HCT116 (cell line): ENCODE measurements around the gene XPNPEP1. TPM values are rescaled to one million over a fixed set of nuclear protein-coding genes. Genes with fewer than 3 reads are reported as not detected.

Experiments
- ATAC-seq: fragments of 200-7000 bp; cut with Tn5 transposase; 2 replicates; pipeline ENCODE4 v1.9.1; 2020; ENCODE audit warnings: mild to moderate bottlenecking, moderate library complexity
- BruUV-seq: library from RNA; stranded (reverse); fragments of 400-500 nt; replicated peaks from 2 replicates; lab custom pipeline; 2021; lab: Mats Ljungman, UMichigan
- CTCF ChIA-PET: fragments of 300-600 bp; sonication (Branson Sonifier 250); formaldehyde crosslinking; loops from one replicate; lab custom pipeline; 2021; ENCODE audit warnings: antibody characterized with exemption; lab: Charles Lee
- POLR2A ChIA-PET: fragments of 300-600, 350-600 bp; sonication (Branson Sonifier 250); formaldehyde crosslinking; loops from one replicate; lab custom pipeline; 2021; ENCODE audit warnings: antibody characterized with exemption; lab: Charles Lee
- RAD21 ChIA-PET, 2 experiments: fragments of 300-600 bp; sonication (Branson Sonifier 250); formaldehyde crosslinking; loops; one replicate each; lab custom pipeline; 2023; ENCODE audit warnings: low total read pairs in 2 of 2; ENCODE audit not compliant: uncharacterized antibody in 2 of 2, unreplicated experiment in 2 of 2, low non-redundant PET in 1 of 2; lab: Charles Lee
- DNase-seq: peaks from one replicate; pipeline ENCODE4 v3.0.0-alpha.2; 2010; ENCODE audit warnings: low read depth, low spot score
- H2AFZ ChIP-seq: fragments of 200-600 bp; shearing (Covaris generic), sonication (generic); 2 replicates; pipeline ENCODE4 v1.6.1; 2017; ENCODE audit warnings: low read depth, mixed run types, mixed read lengths, antibody characterized with exemption, low read length; ENCODE audit not compliant: poor library complexity, severe bottlenecking
- H3K27ac ChIP-seq: 2 replicates; pipeline ENCODE4 v1.5.1; 2012; ENCODE audit warnings: low read depth, low read length
- H3K27me3 ChIP-seq: fragments of 200-600 bp; sonication (generic); 2 replicates; pipeline ENCODE4 v1.6.1; 2016; ENCODE audit warnings: mixed run types, low read length, mixed read lengths; ENCODE audit not compliant: insufficient read depth
- H3K36me3 ChIP-seq, 2 experiments: fragments of 200-500 bp in 1 of 2; fragments of 200-600 bp in 1 of 2; sonication (Bioruptor generic) in 1 of 2; sonication (generic) in 1 of 2; 2 replicates each; pipeline versions ENCODE4 v1.5.1 to v1.6.1; 2014 to 2016; ENCODE audit warnings: low read length in 2 of 2, inconsistent platforms in 1 of 2, mixed read lengths in 1 of 2, mixed run types in 1 of 2; ENCODE audit not compliant: insufficient read depth in 2 of 2, control insufficient read depth in 1 of 2
- H3K4me1 ChIP-seq, 2 experiments: fragments of 200-600 bp in 1 of 2; sonication (generic) in 1 of 2; 2 replicates each; pipeline versions ENCODE4 v1.5.1 to v1.6.1; 2012 to 2017; ENCODE audit warnings: low read length in 2 of 2, inconsistent platforms in 1 of 2, mild to moderate bottlenecking in 1 of 2, mixed read lengths in 1 of 2, mixed run types in 1 of 2, moderate library complexity in 1 of 2; ENCODE audit not compliant: insufficient read depth in 2 of 2, control insufficient read depth in 1 of 2
- H3K4me2 ChIP-seq: fragments of 200-600 bp; sonication (generic); 2 replicates; pipeline ENCODE4 v1.6.1; 2017; ENCODE audit warnings: mixed run types, low read length, mixed read lengths
- H3K4me3 ChIP-seq, 2 experiments: fragments of 200-600 bp in 1 of 2; sonication (generic) in 1 of 2; replicated peaks in 1 of 2; 2 replicates each; pipeline ENCODE4 v1.5.1; 2011 to 2016; ENCODE audit warnings: low read length in 2 of 2, control low read depth in 1 of 2, low read depth in 1 of 2, mild to moderate bottlenecking in 1 of 2, mixed read lengths in 1 of 2, mixed run types in 1 of 2
- H3K79me2 ChIP-seq: fragments of 200-600 bp; sonication (generic); 2 replicates; pipeline ENCODE4 v1.6.1; 2017; ENCODE audit warnings: mild to moderate bottlenecking, mixed run types, low read length, moderate library complexity, mixed read lengths; ENCODE audit not compliant: insufficient read depth
- H3K9ac ChIP-seq: fragments of 200-600 bp; sonication (generic); 2 replicates; pipeline ENCODE4 v1.6.1; 2016; ENCODE audit warnings: low read length, mixed read lengths
- H3K9me2 ChIP-seq: fragments of 200-600 bp; sonication (generic), shearing (Covaris generic); 2 replicates; pipeline ENCODE4 v1.6.1; 2017; ENCODE audit warnings: mixed run types, mild to moderate bottlenecking, moderate library complexity; ENCODE audit not compliant: insufficient read depth
- H3K9me3 ChIP-seq, 2 experiments: fragments of 200-500 bp in 1 of 2; fragments of 200-600 bp in 1 of 2; sonication (Bioruptor generic) in 1 of 2; sonication (generic) in 1 of 2; 2 replicates each; pipeline ENCODE4 v1.6.1; 2014 to 2017; ENCODE audit warnings: low read length in 2 of 2, mixed read lengths in 2 of 2, inconsistent platforms in 1 of 2, low read depth in 1 of 2, mild to moderate bottlenecking in 1 of 2, mixed run types in 1 of 2, moderate library complexity in 1 of 2; ENCODE audit not compliant: control insufficient read depth in 1 of 2, insufficient read depth in 1 of 2
- H4K20me1 ChIP-seq: fragments of 200-600 bp; sonication (generic), shearing (Covaris generic); 2 replicates; pipeline ENCODE4 v1.6.1; 2017; ENCODE audit warnings: mixed run types, mild to moderate bottlenecking, moderate library complexity; ENCODE audit not compliant: insufficient read depth
- CEBPB ChIP-seq: IDR thresholded peaks from 2 replicates; pipeline ENCODE4 v1.6.1; 2012; ENCODE audit warnings: low read depth
- EGR1 ChIP-seq: IDR thresholded peaks from 2 replicates; pipeline ENCODE4 v1.6.1; 2012; ENCODE audit warnings: low read depth
- EZH2phosphoT487 ChIP-seq: fragments of 200-600 bp; IDR thresholded peaks from 2 replicates; pipeline ENCODE4 v1.6.1; 2018; ENCODE audit warnings: antibody characterized with exemption, borderline replicate concordance
- FOSL1 ChIP-seq: IDR thresholded peaks from 2 replicates; pipeline ENCODE4 v1.6.1; 2012; ENCODE audit warnings: low read depth
- JUND ChIP-seq: IDR thresholded peaks from 2 replicates; pipeline ENCODE4 v1.6.1; 2012
- POLR2AphosphoS5 ChIP-seq: IDR thresholded peaks from 2 replicates; pipeline ENCODE4 v1.6.1; 2011; ENCODE audit warnings: mild to moderate bottlenecking, low read depth, low read length, moderate library complexity
- RAD21 ChIP-seq: IDR thresholded peaks from 2 replicates; pipeline ENCODE4 v1.6.1; 2012; ENCODE audit warnings: low read depth, mild to moderate bottlenecking
- SIN3A ChIP-seq: IDR thresholded peaks from 2 replicates; pipeline ENCODE4 v1.6.1; 2012; ENCODE audit warnings: low read depth
- SP1 ChIP-seq: IDR thresholded peaks from 2 replicates; pipeline ENCODE4 v1.6.1; 2012; ENCODE audit warnings: low read depth
- SRF ChIP-seq: IDR thresholded peaks from 2 replicates; pipeline ENCODE4 v1.6.1; 2012; ENCODE audit warnings: low read depth
- TCF7L2 ChIP-seq: IDR thresholded peaks from 2 replicates; pipeline ENCODE4 v1.7.0; 2011; ENCODE audit warnings: borderline replicate concordance, inconsistent platforms; ENCODE audit not compliant: insufficient read depth, insufficient read length; ENCODE audit errors: extremely low read depth
- ZNF274 ChIP-seq: fragments of 200-500 bp; sonication (Bioruptor generic); IDR thresholded peaks from 2 replicates; pipeline ENCODE4 v1.6.1; 2014; ENCODE audit warnings: mild to moderate bottlenecking, low read depth, low read length, inconsistent platforms
- intact Hi-C: fragments of 100-400 bp; cut with micrococcal nuclease; formaldehyde crosslinking; loops from 2 replicates; pipeline ENCODE4 v1.10.0; 2022
- total RNA-seq: library from RNA; stranded (reverse); gene quantifications from one replicate; pipeline ENCODE4 v1.2.1, GENCODE V29; 2021; ENCODE audit not compliant: unreplicated experiment
- TF ChIP-seq, protein P1 (sequence below): IDR thresholded peaks from 2 replicates; pipeline ENCODE4 v1.6.1; 2012
- TF ChIP-seq, protein P2 (sequence below), 3 experiments: fragments of 200-600 bp in 1 of 3; sonication (generic) in 1 of 3; IDR thresholded peaks in 2 of 3; conservative IDR thresholded peaks in 1 of 3; 2 replicates each; pipeline ENCODE4 v1.5.1; 2012 to 2017; ENCODE audit warnings: low read depth in 2 of 3, low read length in 2 of 3, antibody characterized with exemption in 1 of 3, borderline replicate concordance in 1 of 3, control low read depth in 1 of 3, mild to moderate bottlenecking in 1 of 3, mixed read lengths in 1 of 3, mixed run types in 1 of 3, moderate library complexity in 1 of 3; ENCODE audit not compliant: insufficient read depth in 1 of 3
- TF ChIP-seq, protein P3 (sequence below): IDR thresholded peaks from 2 replicates; pipeline ENCODE4 v1.6.1; 2012; ENCODE audit warnings: low read depth

Gene XPNPEP1
- total RNA-seq, 1 experiment from 2014 or later, result 87.3 TPM

DNA sequence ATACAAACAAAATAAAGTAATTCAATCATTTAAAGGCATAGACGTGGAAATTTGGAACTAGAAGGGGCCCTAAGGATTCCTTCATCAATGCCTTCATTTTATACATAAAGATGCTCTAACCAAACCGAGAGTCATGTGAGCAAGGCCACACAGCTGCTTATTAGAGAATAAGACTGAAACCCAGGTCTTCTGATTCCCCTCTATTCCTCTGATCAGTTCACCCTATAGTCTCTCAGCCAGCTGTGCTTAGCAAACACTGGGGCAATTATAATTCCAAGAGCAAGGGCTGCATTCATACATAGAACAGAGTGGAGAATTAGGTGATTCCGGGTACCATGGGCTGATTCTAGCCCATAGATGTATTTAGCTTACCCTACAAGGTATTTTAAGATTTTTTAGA, 9.7 kb upstream of the XPNPEP1 start:
- no TSS peak for BruUV-seq

DNA sequence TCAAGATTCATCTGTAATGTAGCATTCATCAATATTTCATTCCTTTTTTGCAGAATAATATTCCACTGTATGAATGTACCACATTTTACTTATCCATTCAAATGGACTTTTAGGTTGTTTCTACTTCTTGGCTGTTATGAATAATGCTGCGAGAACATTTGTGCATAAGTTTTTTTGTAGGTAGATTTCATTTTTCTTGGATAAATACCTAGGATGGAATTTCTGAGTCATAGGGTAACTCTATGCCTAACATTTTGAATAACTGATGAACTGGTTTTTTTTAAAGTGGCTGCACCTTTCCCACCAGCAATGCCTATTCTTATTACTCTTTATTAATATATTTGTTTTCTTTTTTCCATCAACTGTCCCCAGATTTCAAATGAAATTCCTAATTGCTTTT, 9.1 kb upstream of the XPNPEP1 start:
- Histone ChIP-seq H3K9me2 (no peaks in the 10 kb centered on the region), H3K4me3 (no peak overlapping the region), H3K27me3 (no peaks in the 10 kb centered on the region), H3K4me1 (no peaks in the 10 kb centered on the region), H3K9me3 (no peaks in the 10 kb centered on the region)
- ChIA-PET POLR2A (no interaction called here), CTCF (no interaction called here)
- BruUV-seq, result no TSS peak
- DNase-seq, result no peak
- TF ChIP-seq, protein P1, sequence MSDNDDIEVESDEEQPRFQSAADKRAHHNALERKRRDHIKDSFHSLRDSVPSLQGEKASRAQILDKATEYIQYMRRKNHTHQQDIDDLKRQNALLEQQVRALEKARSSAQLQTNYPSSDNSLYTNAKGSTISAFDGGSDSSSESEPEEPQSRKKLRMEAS, result no peak
- TF ChIP-seq SRF (no peak), FOSL1 (no peak), SIN3A (no peak), ZNF274 (no peak), EGR1 (no peak), SP1 (no peak), RAD21 (no peak), TCF7L2 (no peak), CEBPB (no peak), JUND (no peak), EZH2phosphoT487 (no peak), POLR2AphosphoS5 (no peak)
- TF ChIP-seq, protein P2, sequence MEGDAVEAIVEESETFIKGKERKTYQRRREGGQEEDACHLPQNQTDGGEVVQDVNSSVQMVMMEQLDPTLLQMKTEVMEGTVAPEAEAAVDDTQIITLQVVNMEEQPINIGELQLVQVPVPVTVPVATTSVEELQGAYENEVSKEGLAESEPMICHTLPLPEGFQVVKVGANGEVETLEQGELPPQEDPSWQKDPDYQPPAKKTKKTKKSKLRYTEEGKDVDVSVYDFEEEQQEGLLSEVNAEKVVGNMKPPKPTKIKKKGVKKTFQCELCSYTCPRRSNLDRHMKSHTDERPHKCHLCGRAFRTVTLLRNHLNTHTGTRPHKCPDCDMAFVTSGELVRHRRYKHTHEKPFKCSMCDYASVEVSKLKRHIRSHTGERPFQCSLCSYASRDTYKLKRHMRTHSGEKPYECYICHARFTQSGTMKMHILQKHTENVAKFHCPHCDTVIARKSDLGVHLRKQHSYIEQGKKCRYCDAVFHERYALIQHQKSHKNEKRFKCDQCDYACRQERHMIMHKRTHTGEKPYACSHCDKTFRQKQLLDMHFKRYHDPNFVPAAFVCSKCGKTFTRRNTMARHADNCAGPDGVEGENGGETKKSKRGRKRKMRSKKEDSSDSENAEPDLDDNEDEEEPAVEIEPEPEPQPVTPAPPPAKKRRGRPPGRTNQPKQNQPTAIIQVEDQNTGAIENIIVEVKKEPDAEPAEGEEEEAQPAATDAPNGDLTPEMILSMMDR (IDR thresholded peaks at IDR 0.05 in 2 of 3, conservative IDR thresholded peaks at IDR 0.05 in 1 of 3; ENCODE audit: borderline replicate concordance in 1 of 3, insufficient read depth in 1 of 3, low read depth in 2 of 3, low read length in 2 of 3), result no peak
- TF ChIP-seq, all 23 proteins: peak for 0
- H3K9ac ChIP-seq, result no peak overlapping the region
- ATAC-seq, result no peak
- no peak overlapping the region for H2AFZ ChIP-seq
- no peaks in the 10 kb centered on the region for H3K36me3 ChIP-seq
- no peaks in the 10 kb centered on the region for H3K79me2 ChIP-seq
- RAD21 ChIA-PET, result no interaction called here
- H3K27ac ChIP-seq, result no peak overlapping the region
- no peak overlapping the region for H3K4me2 ChIP-seq
- intact Hi-C loops, result no loop called here
- no peaks in the 10 kb centered on the region for H4K20me1 ChIP-seq

More for the DNA sequence above, 9.7 kb upstream of the XPNPEP1 start:
- Histone ChIP-seq H3K4me1 (no peaks in the 10 kb centered on the region), H3K9me3 (no peaks in the 10 kb centered on the region), H2AFZ (no peak overlapping the region), H3K9me2 (no peaks in the 10 kb centered on the region), H3K4me2 (no peak overlapping the region), H3K4me3 (no peak overlapping the region), H3K9ac (no peak overlapping the region), H3K36me3 (no peaks in the 10 kb centered on the region), H3K27me3 (no peaks in the 10 kb centered on the region), H4K20me1 (no peaks in the 10 kb centered on the region), H3K27ac (no peak overlapping the region), H3K79me2 (no peaks in the 10 kb centered on the region)
- no peak for TF ChIP-seq EGR1
- TF ChIP-seq, protein P3, sequence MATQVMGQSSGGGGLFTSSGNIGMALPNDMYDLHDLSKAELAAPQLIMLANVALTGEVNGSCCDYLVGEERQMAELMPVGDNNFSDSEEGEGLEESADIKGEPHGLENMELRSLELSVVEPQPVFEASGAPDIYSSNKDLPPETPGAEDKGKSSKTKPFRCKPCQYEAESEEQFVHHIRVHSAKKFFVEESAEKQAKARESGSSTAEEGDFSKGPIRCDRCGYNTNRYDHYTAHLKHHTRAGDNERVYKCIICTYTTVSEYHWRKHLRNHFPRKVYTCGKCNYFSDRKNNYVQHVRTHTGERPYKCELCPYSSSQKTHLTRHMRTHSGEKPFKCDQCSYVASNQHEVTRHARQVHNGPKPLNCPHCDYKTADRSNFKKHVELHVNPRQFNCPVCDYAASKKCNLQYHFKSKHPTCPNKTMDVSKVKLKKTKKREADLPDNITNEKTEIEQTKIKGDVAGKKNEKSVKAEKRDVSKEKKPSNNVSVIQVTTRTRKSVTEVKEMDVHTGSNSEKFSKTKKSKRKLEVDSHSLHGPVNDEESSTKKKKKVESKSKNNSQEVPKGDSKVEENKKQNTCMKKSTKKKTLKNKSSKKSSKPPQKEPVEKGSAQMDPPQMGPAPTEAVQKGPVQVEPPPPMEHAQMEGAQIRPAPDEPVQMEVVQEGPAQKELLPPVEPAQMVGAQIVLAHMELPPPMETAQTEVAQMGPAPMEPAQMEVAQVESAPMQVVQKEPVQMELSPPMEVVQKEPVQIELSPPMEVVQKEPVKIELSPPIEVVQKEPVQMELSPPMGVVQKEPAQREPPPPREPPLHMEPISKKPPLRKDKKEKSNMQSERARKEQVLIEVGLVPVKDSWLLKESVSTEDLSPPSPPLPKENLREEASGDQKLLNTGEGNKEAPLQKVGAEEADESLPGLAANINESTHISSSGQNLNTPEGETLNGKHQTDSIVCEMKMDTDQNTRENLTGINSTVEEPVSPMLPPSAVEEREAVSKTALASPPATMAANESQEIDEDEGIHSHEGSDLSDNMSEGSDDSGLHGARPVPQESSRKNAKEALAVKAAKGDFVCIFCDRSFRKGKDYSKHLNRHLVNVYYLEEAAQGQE, result no peak
- ATAC-seq (no peak), DNase-seq (no peak)
- RAD21 ChIA-PET, result no interaction called here
- intact Hi-C loops, result no loop called here
- CTCF ChIA-PET, result no interaction called here
- POLR2A ChIA-PET, result no interaction called here
